A673 (cell line): ENCODE data around the gene MLC1. TPM values are rescaled to one million over a fixed set of nuclear protein-coding genes. Genes with fewer than 3 reads are reported as not detected.

Experiments
- BruUV-seq: library from RNA; stranded (reverse); fragments of 400-500 nt; replicated peaks from 2 replicates; lab custom pipeline; 2021; lab: Mats Ljungman, UMichigan
- CTCF ChIA-PET: fragments of 300-600 bp; sonication (Branson Sonifier 250); formaldehyde crosslinking; loops from one replicate; lab custom pipeline; 2022; ENCODE audit warnings: antibody characterized with exemption; lab: Charles Lee
- POLR2A ChIA-PET: fragments of 300-600 bp; sonication (Branson Sonifier 250); formaldehyde crosslinking; loops from one replicate; lab custom pipeline; 2022; ENCODE audit warnings: antibody characterized with exemption; ENCODE audit not compliant: low non-redundant PET; lab: Charles Lee
- DNase-seq: peaks from one replicate; pipeline ENCODE4 v3.0.0-alpha.2; 2015; ENCODE audit warnings: low spot score
- H3K27ac ChIP-seq: fragments of 200-600 bp; sonication (generic); 2 replicates; pipeline ENCODE4 v1.5.1; 2016; ENCODE audit warnings: mixed run types, low read depth, mild to moderate bottlenecking, mixed read lengths, antibody characterized with exemption, low read length; ENCODE audit not compliant: poor library complexity, severe bottlenecking
- H3K27me3 ChIP-seq: fragments of 200-600 bp; sonication (generic); replicated peaks from 2 replicates; pipeline ENCODE4 v1.6.1; 2017; ENCODE audit warnings: mixed run types, low read depth, mild to moderate bottlenecking, mixed read lengths, antibody characterized with exemption, low read length; ENCODE audit not compliant: insufficient read depth, poor library complexity
- H3K36me3 ChIP-seq: fragments of 200-600 bp; sonication (generic); 2 replicates; pipeline ENCODE4 v1.6.1; 2016; ENCODE audit warnings: mixed run types, mild to moderate bottlenecking, mixed read lengths, antibody characterized with exemption, low read length; ENCODE audit not compliant: insufficient read depth, poor library complexity, severe bottlenecking
- H3K4me1 ChIP-seq: fragments of 200-600 bp; sonication (generic); 2 replicates; pipeline ENCODE4 v1.6.1; 2017; ENCODE audit warnings: mixed run types, mild to moderate bottlenecking, mixed read lengths, antibody characterized with exemption, low read length; ENCODE audit not compliant: insufficient read depth, poor library complexity, severe bottlenecking
- H3K4me3 ChIP-seq: fragments of 200-600 bp; sonication (generic); 2 replicates; pipeline ENCODE4 v1.5.1; 2016; ENCODE audit warnings: low read depth, mixed run types, mild to moderate bottlenecking, mixed read lengths, low read length; ENCODE audit not compliant: poor library complexity, severe bottlenecking
- H3K9me3 ChIP-seq: fragments of 200-600 bp; sonication (generic); 2 replicates; pipeline ENCODE4 v1.6.1; 2016; ENCODE audit warnings: mixed run types, low read depth, mild to moderate bottlenecking, mixed read lengths, antibody characterized with exemption, low read length; ENCODE audit not compliant: poor library complexity, severe bottlenecking
- CTCF ChIP-seq: fragments of 300-800, 200-600 bp; sonication (generic); conservative IDR thresholded peaks from 2 replicates; pipeline ENCODE4 v1.5.1; 2017; ENCODE audit warnings: low read depth, mild to moderate bottlenecking, antibody characterized with exemption, low read length, moderate library complexity, mixed read lengths
- EZH2 ChIP-seq: fragments of 200-600 bp; sonication (generic); IDR thresholded peaks from 2 replicates; pipeline ENCODE4 v1.6.1; 2017; ENCODE audit warnings: borderline replicate concordance, low read depth, mild to moderate bottlenecking, mixed read lengths, antibody characterized with exemption, low read length; ENCODE audit not compliant: poor library complexity, severe bottlenecking
- intact Hi-C: fragments of 100-400 bp; cut with micrococcal nuclease; formaldehyde crosslinking; loops from one replicate; pipeline ENCODE4 v1.10.0; 2022; ENCODE audit not compliant: unreplicated experiment
- total RNA-seq: library from RNA; stranded (reverse); gene quantifications from 2 replicates; pipeline ENCODE4 v1.2.3, GENCODE V29; 2021

Gene MLC1
- total RNA-seq, 1 experiment from 2014 or later, result 0.75 TPM

- ChIA-PET CTCF (no interaction called here), POLR2A (no interaction called here)
- Histone ChIP-seq H3K27me3 (no peaks in the 10 kb centered on the region), H3K36me3 (no peaks in the 10 kb centered on the region), H3K9me3 (no peaks in the 10 kb centered on the region), H3K4me3 (no peak overlapping the region), H3K27ac (no peak overlapping the region), H3K4me1 (no peaks in the 10 kb centered on the region)
- no peak for DNase-seq
- no TSS peak for BruUV-seq
- intact Hi-C loops, result no loop called here
- TF ChIP-seq EZH2, result no peak
- TF ChIP-seq CTCF, result no peak
These were observed 12.3 kb downstream of the MLC1 start for GRCh38 chr22:50072714-50073538.

GRCh38 chr22:50072167-50072555 is 13.1 kb downstream of the MLC1 start:
- Histone ChIP-seq H3K9me3 (no peaks in the 10 kb centered on the region), H3K27me3 (no peaks in the 10 kb centered on the region), H3K4me1 (no peaks in the 10 kb centered on the region), H3K4me3 (no peak overlapping the region), H3K36me3 (no peaks in the 10 kb centered on the region), H3K27ac (no peak overlapping the region)
- ChIA-PET POLR2A (no interaction called here), CTCF (no interaction called here)
- intact Hi-C loops, result no loop called here
- no TSS peak for BruUV-seq
- no peak for DNase-seq
- TF ChIP-seq EZH2 (no peak), CTCF (no peak)

GRCh38 chr22:50071432-50072166 is 13.6 kb downstream of the MLC1 start:
- no peak for DNase-seq
- Histone ChIP-seq H3K36me3 (no peaks in the 10 kb centered on the region), H3K9me3 (no peaks in the 10 kb centered on the region), H3K4me1 (no peaks in the 10 kb centered on the region), H3K27me3 (no peaks in the 10 kb centered on the region), H3K4me3 (no peak overlapping the region), H3K27ac (no peak overlapping the region)
- ChIA-PET CTCF (no interaction called here), POLR2A (no interaction called here)
- intact Hi-C loops, result no loop called here
- no TSS peak for BruUV-seq
- TF ChIP-seq EZH2 (no peak), CTCF (no peak)
